HCT116 (cell line): ENCODE data around the gene CBX1. TPM values are rescaled to one million over a fixed set of nuclear protein-coding genes. Genes with fewer than 3 reads are reported as not detected.

Source experiments
- ATAC-seq: fragments of 200-7000 bp; cut with Tn5 transposase; 2 replicates; pipeline ENCODE4 v1.9.1; 2020; ENCODE audit warnings: mild to moderate bottlenecking, moderate library complexity
- BruUV-seq: library from RNA; stranded (reverse); fragments of 400-500 nt; replicated peaks from 2 replicates; lab custom pipeline; 2021; lab: Mats Ljungman, UMichigan
- CTCF ChIA-PET: fragments of 300-600 bp; sonication (Branson Sonifier 250); formaldehyde crosslinking; loops from one replicate; lab custom pipeline; 2021; ENCODE audit warnings: antibody characterized with exemption; lab: Charles Lee
- POLR2A ChIA-PET: fragments of 300-600, 350-600 bp; sonication (Branson Sonifier 250); formaldehyde crosslinking; loops from one replicate; lab custom pipeline; 2021; ENCODE audit warnings: antibody characterized with exemption; lab: Charles Lee
- RAD21 ChIA-PET, 2 experiments: fragments of 300-600 bp; sonication (Branson Sonifier 250); formaldehyde crosslinking; loops; one replicate each; lab custom pipeline; 2023; ENCODE audit warnings: low total read pairs in 2 of 2; ENCODE audit not compliant: uncharacterized antibody in 2 of 2, unreplicated experiment in 2 of 2, low non-redundant PET in 1 of 2; lab: Charles Lee
- DNase-seq: peaks from one replicate; pipeline ENCODE4 v3.0.0-alpha.2; 2010; ENCODE audit warnings: low read depth, low spot score
- H2AFZ ChIP-seq: fragments of 200-600 bp; shearing (Covaris generic), sonication (generic); 2 replicates; pipeline ENCODE4 v1.6.1; 2017; ENCODE audit warnings: low read depth, mixed run types, mixed read lengths, antibody characterized with exemption, low read length; ENCODE audit not compliant: poor library complexity, severe bottlenecking
- H3K27ac ChIP-seq: 2 replicates; pipeline ENCODE4 v1.5.1; 2012; ENCODE audit warnings: low read depth, low read length
- H3K27me3 ChIP-seq: fragments of 200-600 bp; sonication (generic); 2 replicates; pipeline ENCODE4 v1.6.1; 2016; ENCODE audit warnings: mixed run types, low read length, mixed read lengths; ENCODE audit not compliant: insufficient read depth
- H3K36me3 ChIP-seq, 2 experiments: fragments of 200-500 bp in 1 of 2; fragments of 200-600 bp in 1 of 2; sonication (Bioruptor generic) in 1 of 2; sonication (generic) in 1 of 2; 2 replicates each; pipeline versions ENCODE4 v1.5.1 to v1.6.1; 2014 to 2016; ENCODE audit warnings: low read length in 2 of 2, inconsistent platforms in 1 of 2, mixed read lengths in 1 of 2, mixed run types in 1 of 2; ENCODE audit not compliant: insufficient read depth in 2 of 2, control insufficient read depth in 1 of 2
- H3K4me1 ChIP-seq, 2 experiments: fragments of 200-600 bp in 1 of 2; sonication (generic) in 1 of 2; 2 replicates each; pipeline versions ENCODE4 v1.5.1 to v1.6.1; 2012 to 2017; ENCODE audit warnings: low read length in 2 of 2, inconsistent platforms in 1 of 2, mild to moderate bottlenecking in 1 of 2, mixed read lengths in 1 of 2, mixed run types in 1 of 2, moderate library complexity in 1 of 2; ENCODE audit not compliant: insufficient read depth in 2 of 2, control insufficient read depth in 1 of 2
- H3K4me2 ChIP-seq: fragments of 200-600 bp; sonication (generic); 2 replicates; pipeline ENCODE4 v1.6.1; 2017; ENCODE audit warnings: mixed run types, low read length, mixed read lengths
- H3K4me3 ChIP-seq, 2 experiments: fragments of 200-600 bp in 1 of 2; sonication (generic) in 1 of 2; replicated peaks in 1 of 2; 2 replicates each; pipeline ENCODE4 v1.5.1; 2011 to 2016; ENCODE audit warnings: low read length in 2 of 2, control low read depth in 1 of 2, low read depth in 1 of 2, mild to moderate bottlenecking in 1 of 2, mixed read lengths in 1 of 2, mixed run types in 1 of 2
- H3K79me2 ChIP-seq: fragments of 200-600 bp; sonication (generic); 2 replicates; pipeline ENCODE4 v1.6.1; 2017; ENCODE audit warnings: mild to moderate bottlenecking, mixed run types, low read length, moderate library complexity, mixed read lengths; ENCODE audit not compliant: insufficient read depth
- H3K9ac ChIP-seq: fragments of 200-600 bp; sonication (generic); 2 replicates; pipeline ENCODE4 v1.6.1; 2016; ENCODE audit warnings: low read length, mixed read lengths
- H3K9me2 ChIP-seq: fragments of 200-600 bp; sonication (generic), shearing (Covaris generic); 2 replicates; pipeline ENCODE4 v1.6.1; 2017; ENCODE audit warnings: mixed run types, mild to moderate bottlenecking, moderate library complexity; ENCODE audit not compliant: insufficient read depth
- H3K9me3 ChIP-seq, 2 experiments: fragments of 200-500 bp in 1 of 2; fragments of 200-600 bp in 1 of 2; sonication (Bioruptor generic) in 1 of 2; sonication (generic) in 1 of 2; 2 replicates each; pipeline ENCODE4 v1.6.1; 2014 to 2017; ENCODE audit warnings: low read length in 2 of 2, mixed read lengths in 2 of 2, inconsistent platforms in 1 of 2, low read depth in 1 of 2, mild to moderate bottlenecking in 1 of 2, mixed run types in 1 of 2, moderate library complexity in 1 of 2; ENCODE audit not compliant: control insufficient read depth in 1 of 2, insufficient read depth in 1 of 2
- H4K20me1 ChIP-seq: fragments of 200-600 bp; sonication (generic), shearing (Covaris generic); 2 replicates; pipeline ENCODE4 v1.6.1; 2017; ENCODE audit warnings: mixed run types, mild to moderate bottlenecking, moderate library complexity; ENCODE audit not compliant: insufficient read depth
- ATF3 ChIP-seq: IDR thresholded peaks from 2 replicates; pipeline ENCODE4 v1.6.1; 2012
- CBX3 ChIP-seq: IDR thresholded peaks from 2 replicates; pipeline ENCODE4 v1.6.1; 2012; ENCODE audit warnings: low read depth
- CEBPB ChIP-seq: IDR thresholded peaks from 2 replicates; pipeline ENCODE4 v1.6.1; 2012; ENCODE audit warnings: low read depth
- EGR1 ChIP-seq: IDR thresholded peaks from 2 replicates; pipeline ENCODE4 v1.6.1; 2012; ENCODE audit warnings: low read depth
- ELF1 ChIP-seq: IDR thresholded peaks from 2 replicates; pipeline ENCODE4 v1.6.1; 2012; ENCODE audit warnings: low read depth, borderline replicate concordance
- EZH2 ChIP-seq: fragments of 200-600 bp; sonication (generic); IDR thresholded peaks from 2 replicates; pipeline ENCODE4 v1.6.1; 2017; ENCODE audit warnings: antibody characterized with exemption, mixed run types
- FOSL1 ChIP-seq: IDR thresholded peaks from 2 replicates; pipeline ENCODE4 v1.6.1; 2012; ENCODE audit warnings: low read depth
- JUND ChIP-seq: IDR thresholded peaks from 2 replicates; pipeline ENCODE4 v1.6.1; 2012
- MAX ChIP-seq: IDR thresholded peaks from 2 replicates; pipeline ENCODE4 v1.6.1; 2012
- POLR2A ChIP-seq: IDR thresholded peaks from 2 replicates; pipeline ENCODE4 v1.7.0; 2011; ENCODE audit warnings: borderline replicate concordance; ENCODE audit not compliant: insufficient read depth, insufficient read length; ENCODE audit errors: extremely low read depth
- RAD21 ChIP-seq: IDR thresholded peaks from 2 replicates; pipeline ENCODE4 v1.6.1; 2012; ENCODE audit warnings: low read depth, mild to moderate bottlenecking
- SIN3A ChIP-seq: IDR thresholded peaks from 2 replicates; pipeline ENCODE4 v1.6.1; 2012; ENCODE audit warnings: low read depth
- SP1 ChIP-seq: IDR thresholded peaks from 2 replicates; pipeline ENCODE4 v1.6.1; 2012; ENCODE audit warnings: low read depth
- SRF ChIP-seq: IDR thresholded peaks from 2 replicates; pipeline ENCODE4 v1.6.1; 2012; ENCODE audit warnings: low read depth
- TCF7L2 ChIP-seq: IDR thresholded peaks from 2 replicates; pipeline ENCODE4 v1.7.0; 2011; ENCODE audit warnings: borderline replicate concordance, inconsistent platforms; ENCODE audit not compliant: insufficient read depth, insufficient read length; ENCODE audit errors: extremely low read depth
- ZBTB33 ChIP-seq: IDR thresholded peaks from 2 replicates; pipeline ENCODE4 v1.6.1; 2011; ENCODE audit warnings: mild to moderate bottlenecking, low read length, moderate library complexity; ENCODE audit not compliant: insufficient replicate concordance; ENCODE audit errors: extremely low read depth
- ZFX ChIP-seq: fragments of 450-650 bp; IDR thresholded peaks from 2 replicates; pipeline ENCODE4 v1.6.1; 2017
- ZNF274 ChIP-seq: fragments of 200-500 bp; sonication (Bioruptor generic); IDR thresholded peaks from 2 replicates; pipeline ENCODE4 v1.6.1; 2014; ENCODE audit warnings: mild to moderate bottlenecking, low read depth, low read length, inconsistent platforms
- intact Hi-C: fragments of 100-400 bp; cut with micrococcal nuclease; formaldehyde crosslinking; loops from 2 replicates; pipeline ENCODE4 v1.10.0; 2022
- total RNA-seq: library from RNA; stranded (reverse); gene quantifications from one replicate; pipeline ENCODE4 v1.2.1, GENCODE V29; 2021; ENCODE audit not compliant: unreplicated experiment
- TF ChIP-seq, protein P1 (sequence below): IDR thresholded peaks from 2 replicates; pipeline ENCODE4 v1.6.1; 2012; ENCODE audit warnings: low read depth

CBX1 gene
- total RNA-seq, 1 experiment from 2014 or later: 136 TPM

GRCh38 chr17:48060249-48060648 lies 41.0 kb downstream of the CBX1 start (continued):
- no peak for TF ChIP-seq ZBTB33

DNA sequence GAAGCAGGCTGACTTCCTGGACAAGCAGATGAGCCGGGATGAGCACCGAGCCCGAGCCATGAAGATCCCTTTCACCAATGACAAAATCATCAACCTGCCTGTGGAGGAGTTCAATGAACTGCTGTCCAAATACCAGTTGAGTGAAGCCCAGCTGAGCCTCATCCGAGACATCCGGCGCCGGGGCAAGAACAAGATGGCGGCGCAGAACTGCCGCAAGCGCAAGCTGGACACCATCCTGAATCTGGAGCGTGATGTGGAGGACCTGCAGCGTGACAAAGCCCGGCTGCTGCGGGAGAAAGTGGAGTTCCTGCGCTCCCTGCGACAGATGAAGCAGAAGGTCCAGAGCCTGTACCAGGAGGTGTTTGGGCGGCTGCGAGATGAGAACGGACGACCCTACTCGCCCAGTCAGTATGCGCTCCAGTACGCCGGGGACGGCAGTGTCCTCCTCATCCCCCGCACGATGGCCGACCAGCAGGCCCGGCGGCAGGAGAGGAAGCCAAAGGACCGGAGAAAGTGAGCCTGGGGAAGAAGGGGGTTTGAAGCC lies 42.1 kb downstream of the CBX1 start:
- Histone ChIP-seq H3K4me3 (no peak overlapping the region), H3K27me3 (no peaks in the 10 kb centered on the region), H3K9me3 (no peaks in the 10 kb centered on the region), H3K4me2 (no peak overlapping the region), H4K20me1 (no peaks in the 10 kb centered on the region; the same call in 1 of the 2 replicates), H3K9ac (no peak overlapping the region), H3K9me2 (no peaks in the 10 kb centered on the region), H3K79me2 (peaks cover 31% of the 10 kb centered on the region; the same call in 1 of the 2 replicates), H2AFZ (no peak overlapping the region), H3K4me1 (peaks cover 0 to 6% of the 10 kb centered on the region in 2 experiments; a peak in 2 of 4 replicates), H3K36me3 (peaks cover 47 to 69% of the 10 kb centered on the region in 2 experiments), H3K27ac (no peak overlapping the region)
- ChIA-PET RAD21 (no interaction called here), CTCF (interaction anchor here (1.5 kb wide), 2 partner anchors 8 to 9 kb away, joined by 3 to 5 read pairs; no protein-coding TSS in a partner anchor), POLR2A (interaction anchor here (13.2 kb wide), 1 partner anchor 10 kb away, joined by 114 read pairs; the partner anchor contains the start of gene NFE2L1)
- ATAC-seq: no peak
- no peak for DNase-seq
- intact Hi-C loops: no loop called here
- BruUV-seq: no TSS peak
- TF ChIP-seq FOSL1 (no peak), ELF1 (no peak), ZBTB33 (no peak), JUND (no peak), RAD21 (no peak), ATF3 (no peak), SP1 (no peak), CEBPB (no peak), SRF (no peak), EGR1 (no peak), ZFX (no peak), MAX (no peak), TCF7L2 (no peak), CBX3 (no peak), ZNF274 (no peak), SIN3A (no peak), EZH2 (no peak), POLR2A (no peak)
- TF ChIP-seq, protein P1, sequence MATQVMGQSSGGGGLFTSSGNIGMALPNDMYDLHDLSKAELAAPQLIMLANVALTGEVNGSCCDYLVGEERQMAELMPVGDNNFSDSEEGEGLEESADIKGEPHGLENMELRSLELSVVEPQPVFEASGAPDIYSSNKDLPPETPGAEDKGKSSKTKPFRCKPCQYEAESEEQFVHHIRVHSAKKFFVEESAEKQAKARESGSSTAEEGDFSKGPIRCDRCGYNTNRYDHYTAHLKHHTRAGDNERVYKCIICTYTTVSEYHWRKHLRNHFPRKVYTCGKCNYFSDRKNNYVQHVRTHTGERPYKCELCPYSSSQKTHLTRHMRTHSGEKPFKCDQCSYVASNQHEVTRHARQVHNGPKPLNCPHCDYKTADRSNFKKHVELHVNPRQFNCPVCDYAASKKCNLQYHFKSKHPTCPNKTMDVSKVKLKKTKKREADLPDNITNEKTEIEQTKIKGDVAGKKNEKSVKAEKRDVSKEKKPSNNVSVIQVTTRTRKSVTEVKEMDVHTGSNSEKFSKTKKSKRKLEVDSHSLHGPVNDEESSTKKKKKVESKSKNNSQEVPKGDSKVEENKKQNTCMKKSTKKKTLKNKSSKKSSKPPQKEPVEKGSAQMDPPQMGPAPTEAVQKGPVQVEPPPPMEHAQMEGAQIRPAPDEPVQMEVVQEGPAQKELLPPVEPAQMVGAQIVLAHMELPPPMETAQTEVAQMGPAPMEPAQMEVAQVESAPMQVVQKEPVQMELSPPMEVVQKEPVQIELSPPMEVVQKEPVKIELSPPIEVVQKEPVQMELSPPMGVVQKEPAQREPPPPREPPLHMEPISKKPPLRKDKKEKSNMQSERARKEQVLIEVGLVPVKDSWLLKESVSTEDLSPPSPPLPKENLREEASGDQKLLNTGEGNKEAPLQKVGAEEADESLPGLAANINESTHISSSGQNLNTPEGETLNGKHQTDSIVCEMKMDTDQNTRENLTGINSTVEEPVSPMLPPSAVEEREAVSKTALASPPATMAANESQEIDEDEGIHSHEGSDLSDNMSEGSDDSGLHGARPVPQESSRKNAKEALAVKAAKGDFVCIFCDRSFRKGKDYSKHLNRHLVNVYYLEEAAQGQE: no peak
